Measurements from ENCODE around the gene ELANE.

The ELANE gene

GRCh38 chr19:843180-843835 is 8.8 kb upstream of the ELANE start:
- no peak for TF ChIP-seq CTCF (IDR thresholded peaks at IDR 0.05)

- no peak for TF ChIP-seq CTCF (IDR thresholded peaks at IDR 0.05)
Observed at GRCh38 chr19:843836-844545, 8.1 kb upstream of the ELANE start.

- TF ChIP-seq CTCF (IDR thresholded peaks at IDR 0.05), result no peak
Observed at GRCh38 chr19:844546-844971, 7.5 kb upstream of the ELANE start.

- no peak for TF ChIP-seq CTCF (IDR thresholded peaks at IDR 0.05)
Observed at GRCh38 chr19:845707-846521, 6.2 kb upstream of the ELANE start.

- no peak for TF ChIP-seq CTCF (IDR thresholded peaks at IDR 0.05)
Observed at GRCh38 chr19:848386-848921, 3.6 kb upstream of the ELANE start.

GRCh38 chr19:850221-850978 is 1.7 kb upstream of the ELANE start:
- no peak for TF ChIP-seq CTCF (IDR thresholded peaks at IDR 0.05)

GRCh38 chr19:850979-851335 is 1.1 kb upstream of the ELANE start:
- TF ChIP-seq CTCF (IDR thresholded peaks at IDR 0.05), result no peak

Data from LNCAP (cell line).